HL-60/S4 treated with retinoic acid at 250 ng/mL for 4 days and 3 days (cell line): ENCODE results near the gene STARD10.

Experiments
- in situ Hi-C: fragments of 300-500 bp; cut with MboI; formaldehyde crosslinking; loops from 2 replicates; pipeline ENCODE4 v1.7.0; 2022; ENCODE audit warnings: low sequenced_read_pairs

The STARD10 gene

DNA sequence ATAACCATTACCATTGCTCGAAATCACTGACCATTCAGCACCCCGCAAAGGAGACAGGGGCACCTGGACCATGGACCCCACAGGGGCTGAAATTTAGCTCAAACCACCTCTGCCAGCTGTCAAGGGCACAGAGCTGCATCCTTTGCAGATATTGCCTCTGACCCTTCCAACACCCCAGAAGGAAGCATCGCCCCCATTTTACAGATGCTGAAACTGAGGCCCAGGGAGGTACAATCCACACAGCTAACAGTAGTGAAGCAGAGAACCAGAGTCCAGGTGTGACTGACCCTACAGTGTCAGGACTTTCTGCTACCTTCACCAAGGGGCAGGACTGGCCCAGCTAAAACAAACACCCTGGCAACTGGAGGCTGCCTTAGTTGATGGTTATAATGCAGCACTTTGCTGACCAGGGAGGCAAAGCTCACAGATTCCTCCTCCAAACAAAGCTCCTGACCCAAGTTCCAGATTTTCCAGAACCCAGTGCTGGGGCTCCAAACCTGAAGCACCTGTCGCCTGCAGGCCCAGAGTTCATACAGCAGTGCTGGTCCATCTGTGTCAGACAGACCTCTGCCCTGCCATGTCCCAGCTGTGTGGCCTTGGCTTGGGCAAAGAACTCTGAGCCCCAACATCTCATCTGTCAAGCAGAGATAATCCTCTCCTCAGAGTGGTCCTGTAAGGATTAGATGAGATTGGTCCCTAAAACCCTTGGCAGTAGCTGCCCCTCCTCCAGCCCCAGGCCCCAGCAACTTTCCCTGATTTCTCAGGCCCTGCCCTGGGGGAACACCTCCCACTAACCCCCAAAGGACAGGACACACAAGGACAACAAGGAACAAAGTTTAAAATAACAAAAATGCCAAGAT lies 26.4 kb downstream of the STARD10 start:
- in situ Hi-C loops = no loop called here

DNA sequence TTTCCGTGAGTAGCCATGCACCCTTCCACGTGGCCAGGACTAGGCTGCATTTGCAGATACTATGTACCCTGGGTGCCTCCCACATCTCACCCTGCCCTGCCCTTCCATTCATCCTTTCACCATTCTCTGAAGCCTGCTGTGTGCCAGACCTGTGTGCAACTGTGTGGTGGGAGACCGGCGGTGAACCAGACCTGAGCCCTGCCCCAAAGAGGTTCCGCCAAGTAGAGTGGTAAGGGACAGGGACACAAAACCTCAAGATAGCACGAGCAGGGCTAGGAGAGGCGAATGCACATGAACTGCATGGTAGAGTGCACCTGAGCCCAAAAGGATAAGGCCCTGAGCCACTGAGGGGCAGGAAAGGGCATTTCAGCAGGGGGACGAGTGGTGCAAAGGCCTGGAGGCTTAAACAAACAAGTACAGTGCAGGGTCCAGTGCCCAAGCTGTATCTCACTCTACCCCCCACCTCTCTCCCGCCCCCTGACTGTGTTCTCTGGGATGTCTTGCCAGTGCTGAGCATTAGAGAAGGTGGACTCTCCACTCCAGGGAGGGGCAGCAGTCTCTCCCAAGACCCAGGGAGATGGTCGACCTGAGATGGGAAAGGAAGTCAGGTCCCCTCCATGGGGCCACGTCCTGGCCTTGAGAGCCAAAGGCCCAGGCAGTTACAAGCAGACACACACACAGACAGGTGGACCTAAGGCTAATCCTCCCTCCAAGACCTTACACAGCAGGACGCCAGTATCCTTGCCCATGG lies 27.5 kb downstream of the STARD10 start:
- in situ Hi-C loops = no loop called here

DNA sequence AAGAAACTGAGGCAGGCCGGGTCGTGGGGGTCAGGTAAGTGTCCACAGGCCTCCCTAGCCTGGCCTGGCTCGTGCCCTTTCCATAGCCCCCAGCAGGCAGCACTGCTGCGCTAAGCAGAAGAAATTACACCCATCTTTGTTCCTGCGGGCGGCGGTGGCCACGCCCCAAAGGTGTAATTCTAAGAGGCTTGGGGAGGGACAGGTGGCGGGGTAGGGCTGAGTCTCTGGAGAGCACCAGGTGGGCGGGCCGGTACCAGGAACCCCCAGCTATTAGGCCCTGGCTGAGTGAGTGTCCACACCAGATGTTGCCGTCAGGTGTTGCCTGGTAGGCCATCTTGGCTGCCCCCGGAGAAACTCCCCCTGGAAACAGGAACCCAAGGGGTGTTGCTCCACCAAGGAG lies 29.3 kb downstream of the STARD10 start:
- in situ Hi-C loops = no loop called here

DNA sequence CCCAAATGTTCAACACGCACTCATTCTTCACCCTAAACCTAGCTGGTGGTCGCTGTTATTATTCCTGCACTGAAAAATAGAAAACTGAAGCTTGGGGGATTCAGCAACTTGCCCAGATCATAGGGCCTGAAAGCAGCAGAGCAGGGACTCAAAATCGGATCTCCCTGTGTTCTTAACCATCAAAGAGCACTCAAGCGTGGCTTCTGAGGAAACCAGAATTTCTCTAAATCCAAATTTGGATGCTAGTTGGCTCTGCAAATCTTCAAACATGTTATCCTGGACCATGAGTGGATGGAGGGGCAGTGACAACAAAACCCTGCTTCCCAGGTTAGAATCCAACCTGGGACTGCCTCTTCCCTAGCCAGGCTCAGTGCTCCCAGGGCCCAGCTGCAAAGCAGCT lies 30.0 kb downstream of the STARD10 start:
- in situ Hi-C loops = no loop called here

DNA sequence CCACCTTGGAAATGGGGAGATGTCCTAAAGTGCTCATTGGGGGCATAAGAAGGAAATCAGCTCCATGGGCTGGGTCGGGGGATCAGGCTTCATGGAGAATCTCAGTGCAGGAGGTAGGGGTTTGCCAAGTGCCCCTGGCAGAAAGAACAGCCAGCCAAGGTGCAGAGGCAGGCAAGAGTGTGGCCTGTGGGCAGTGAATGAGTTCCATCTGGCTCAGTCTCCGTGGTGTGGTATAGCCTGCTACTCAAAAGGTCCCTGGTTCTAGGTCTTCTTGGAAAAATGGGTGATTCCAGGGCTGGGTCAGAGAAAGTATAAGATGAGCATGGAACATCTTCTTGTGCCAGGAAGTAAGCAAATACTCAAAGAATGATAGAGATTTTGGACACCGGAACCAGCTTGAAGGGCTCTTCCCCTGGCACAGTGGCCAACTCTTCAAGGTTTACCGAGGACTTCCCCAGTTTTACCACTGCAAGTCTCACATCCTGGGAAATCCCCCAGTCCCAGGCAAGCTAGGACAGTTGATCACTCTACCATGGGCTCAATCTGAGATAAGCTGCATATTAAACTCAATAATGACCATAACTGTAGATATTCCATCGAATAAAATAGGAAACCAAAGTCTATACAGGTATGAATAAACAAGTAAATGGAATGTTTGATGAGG lies 31.1 kb downstream of the STARD10 start:
- in situ Hi-C loops = no loop called here

DNA sequence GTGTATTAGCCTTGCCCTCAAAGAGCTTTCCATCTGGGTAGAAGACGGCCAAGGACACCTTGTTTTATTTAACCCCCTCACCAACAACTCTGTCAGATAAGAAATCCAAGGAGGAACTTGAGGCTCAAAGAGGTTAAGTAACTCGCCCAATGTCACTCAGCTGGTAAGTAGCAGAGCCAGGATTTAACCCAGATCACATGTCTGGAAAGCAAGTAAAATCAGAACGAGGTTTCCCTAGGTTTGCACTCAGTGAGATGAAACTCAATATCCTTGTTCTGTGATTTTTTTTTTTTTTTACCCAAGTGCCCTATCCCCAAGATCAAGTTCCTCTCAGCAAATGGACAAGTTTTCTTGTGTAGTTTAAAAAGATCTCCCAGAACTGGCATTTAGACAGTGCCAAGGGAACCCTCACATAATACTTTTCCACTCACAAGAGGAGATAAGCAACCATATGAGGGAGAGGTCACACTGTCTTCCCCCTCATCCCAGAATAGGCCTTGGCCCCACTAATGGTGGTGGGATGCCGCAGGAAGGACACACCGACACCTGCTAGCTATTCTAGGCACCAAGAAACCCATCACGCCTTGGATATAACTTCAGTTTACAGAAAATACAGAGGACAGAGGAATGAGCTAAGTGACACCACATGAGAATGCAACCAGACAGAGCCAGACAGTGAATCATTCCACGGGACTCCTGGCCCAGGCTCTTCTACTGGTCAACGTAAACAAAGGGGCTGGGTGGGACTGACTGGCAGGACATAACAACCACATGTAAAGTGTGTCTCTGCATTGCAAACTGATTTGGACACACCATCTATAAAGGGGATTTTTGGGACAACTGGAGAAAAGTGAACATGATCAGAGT lies 33.1 kb downstream of the STARD10 start:
- in situ Hi-C loops = no loop called here

DNA sequence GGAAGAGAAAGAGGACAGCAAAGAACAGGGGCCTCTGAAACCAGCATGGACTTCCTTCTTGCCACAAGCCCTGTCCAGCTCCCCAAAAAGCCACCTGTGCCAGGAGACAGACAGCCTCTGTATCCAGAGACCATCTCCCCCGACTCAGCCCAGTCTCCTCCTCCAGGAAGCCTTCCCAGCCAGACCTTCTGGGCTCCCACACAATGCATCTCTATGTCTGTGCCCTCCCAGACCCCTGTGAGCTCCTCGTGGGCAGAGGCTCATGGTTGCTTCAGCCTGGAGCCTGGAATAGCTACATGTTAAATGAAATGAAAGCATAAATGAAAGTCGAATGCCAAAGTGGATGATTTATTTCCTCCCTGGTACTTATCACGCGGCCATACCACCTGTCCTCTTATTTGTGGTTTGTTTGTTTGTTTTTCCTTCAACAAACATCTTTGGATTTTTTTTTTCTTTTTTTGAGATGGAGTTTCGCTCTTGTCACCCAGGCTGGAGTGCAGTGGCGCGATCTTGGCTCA lies 34.3 kb downstream of the STARD10 start:
- in situ Hi-C loops = no loop called here

DNA sequence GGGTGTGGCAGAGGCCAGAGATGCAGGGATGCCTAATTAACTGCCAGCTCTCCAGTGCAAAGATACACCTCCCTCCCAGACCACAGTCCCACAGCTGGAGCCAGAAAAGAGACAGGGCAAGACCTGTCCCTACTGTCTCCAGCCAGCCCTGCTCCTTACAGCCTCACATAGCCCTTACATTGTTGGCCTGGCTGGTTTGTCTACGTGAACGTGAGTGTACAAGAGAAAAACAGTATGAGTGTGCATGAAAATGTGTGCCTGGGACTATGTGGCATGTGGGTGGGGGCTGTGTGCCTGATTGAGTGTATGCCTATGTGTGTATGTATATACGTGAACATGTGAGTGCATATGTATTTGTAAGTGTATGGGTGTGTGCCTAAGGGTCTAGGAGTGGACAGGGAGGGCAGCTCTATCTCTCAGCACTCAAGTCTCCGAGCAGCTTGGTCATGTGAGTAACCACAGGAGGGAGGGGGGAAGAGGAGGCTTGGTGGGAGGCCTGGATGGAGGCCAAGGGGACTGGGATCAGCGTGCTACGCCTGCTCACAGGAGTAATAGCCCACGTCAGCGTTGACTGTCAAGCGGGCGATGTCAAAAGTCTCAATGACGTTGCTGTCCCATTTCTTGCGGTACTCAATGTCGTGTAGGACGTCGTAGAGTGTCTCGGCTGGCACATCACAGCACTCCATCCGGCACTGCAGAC lies 35.0 kb downstream of the STARD10 start:
- in situ Hi-C loops = no loop called here

DNA sequence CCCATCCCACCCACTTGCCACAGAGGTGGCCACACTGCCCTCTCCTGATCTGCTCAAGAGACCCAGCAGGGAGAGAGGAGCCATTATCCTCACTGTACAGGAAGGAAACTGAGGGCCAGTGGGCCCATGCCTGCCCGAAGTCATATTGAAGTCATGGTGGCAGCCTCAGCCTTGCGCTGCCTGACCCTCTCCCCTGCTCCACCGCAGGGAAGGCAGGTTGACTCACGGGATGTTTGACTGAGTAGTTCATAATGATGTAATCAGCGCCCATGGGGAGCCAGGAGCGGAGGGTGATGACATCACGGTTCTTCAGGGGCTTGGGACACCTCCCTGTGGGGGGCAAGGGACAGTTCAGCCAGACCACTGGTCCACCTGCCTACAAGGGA lies 35.5 kb downstream of the STARD10 start:
- in situ Hi-C loops = no loop called here

DNA sequence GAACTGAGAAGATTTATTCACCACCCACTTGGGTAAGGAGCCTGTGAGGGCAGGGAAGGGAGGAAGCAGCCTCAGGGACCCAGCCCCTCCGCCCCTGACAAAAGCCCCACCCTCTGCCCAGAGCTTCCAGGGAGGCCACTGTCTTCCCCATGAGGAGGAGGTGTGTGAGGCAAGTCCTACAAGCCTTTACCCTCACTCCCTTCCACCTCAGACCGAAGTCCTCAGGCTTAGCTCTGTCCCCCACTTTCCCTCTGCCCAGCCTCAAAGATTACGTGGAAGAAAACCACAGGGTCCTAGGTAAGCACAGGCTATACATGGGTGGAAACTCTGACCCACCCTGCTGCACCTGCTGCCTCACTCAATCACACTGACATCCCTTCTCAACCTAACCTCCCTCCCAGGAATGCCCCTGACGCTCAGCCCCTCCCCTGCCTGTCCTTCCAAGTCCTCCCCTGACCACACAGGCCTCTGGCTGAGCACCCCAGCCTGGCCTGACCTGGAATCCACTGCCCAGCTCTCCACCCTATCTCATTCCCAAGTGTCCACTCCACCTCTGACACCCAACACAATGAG lies 38.0 kb downstream of the STARD10 start:
- in situ Hi-C loops = no loop called here

DNA sequence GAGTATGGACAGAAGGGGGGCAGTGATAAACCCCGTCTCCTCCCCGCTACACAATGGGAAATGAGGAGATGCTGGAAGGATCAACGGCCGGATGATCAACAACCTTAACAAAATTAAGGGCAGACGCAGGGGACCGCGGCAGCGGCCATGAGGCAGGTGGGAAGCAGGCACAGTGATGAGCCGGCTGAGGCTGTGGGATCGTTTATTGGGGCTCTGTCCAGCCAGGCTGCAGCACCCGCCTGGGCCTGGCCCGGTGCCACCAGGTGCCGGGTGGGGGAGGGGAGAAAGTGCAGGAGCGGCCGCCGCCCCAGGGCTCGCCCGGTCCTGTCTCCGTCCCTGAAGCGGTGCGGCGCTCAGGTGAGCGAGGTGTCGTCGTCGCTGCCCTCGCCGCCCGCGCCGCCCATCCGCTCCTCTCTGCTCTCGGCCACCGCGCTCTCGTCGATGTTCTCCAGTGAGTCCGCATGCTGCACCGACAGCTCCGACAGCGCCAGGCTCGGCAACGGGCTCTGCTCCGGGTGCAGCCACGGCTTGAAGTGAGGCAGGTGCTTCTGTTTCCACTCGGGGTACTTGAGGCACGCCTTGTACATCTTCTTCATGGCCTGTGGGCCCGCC lies 39.2 kb downstream of the STARD10 start:
- in situ Hi-C loops = no loop called here

DNA sequence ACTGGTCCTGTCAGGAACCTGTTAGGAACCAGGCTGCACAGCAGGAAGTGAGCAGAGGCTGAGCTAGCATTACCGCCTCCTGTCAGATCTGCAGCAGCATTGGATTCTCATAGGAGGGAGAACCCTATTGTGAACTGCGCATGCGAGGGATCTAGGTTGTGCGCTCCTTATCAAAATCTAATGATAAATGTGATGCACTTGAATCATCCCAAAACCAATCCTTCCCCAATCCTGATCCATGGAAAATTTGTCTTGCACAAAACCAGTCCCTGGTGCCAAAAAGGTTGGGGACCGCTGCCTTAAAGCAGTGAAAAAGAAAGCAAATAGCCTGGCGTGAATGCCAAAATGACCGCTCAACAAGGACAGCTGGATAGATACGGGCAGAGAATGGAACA lies 39.7 kb downstream of the STARD10 start:
- in situ Hi-C loops = no loop called here

DNA sequence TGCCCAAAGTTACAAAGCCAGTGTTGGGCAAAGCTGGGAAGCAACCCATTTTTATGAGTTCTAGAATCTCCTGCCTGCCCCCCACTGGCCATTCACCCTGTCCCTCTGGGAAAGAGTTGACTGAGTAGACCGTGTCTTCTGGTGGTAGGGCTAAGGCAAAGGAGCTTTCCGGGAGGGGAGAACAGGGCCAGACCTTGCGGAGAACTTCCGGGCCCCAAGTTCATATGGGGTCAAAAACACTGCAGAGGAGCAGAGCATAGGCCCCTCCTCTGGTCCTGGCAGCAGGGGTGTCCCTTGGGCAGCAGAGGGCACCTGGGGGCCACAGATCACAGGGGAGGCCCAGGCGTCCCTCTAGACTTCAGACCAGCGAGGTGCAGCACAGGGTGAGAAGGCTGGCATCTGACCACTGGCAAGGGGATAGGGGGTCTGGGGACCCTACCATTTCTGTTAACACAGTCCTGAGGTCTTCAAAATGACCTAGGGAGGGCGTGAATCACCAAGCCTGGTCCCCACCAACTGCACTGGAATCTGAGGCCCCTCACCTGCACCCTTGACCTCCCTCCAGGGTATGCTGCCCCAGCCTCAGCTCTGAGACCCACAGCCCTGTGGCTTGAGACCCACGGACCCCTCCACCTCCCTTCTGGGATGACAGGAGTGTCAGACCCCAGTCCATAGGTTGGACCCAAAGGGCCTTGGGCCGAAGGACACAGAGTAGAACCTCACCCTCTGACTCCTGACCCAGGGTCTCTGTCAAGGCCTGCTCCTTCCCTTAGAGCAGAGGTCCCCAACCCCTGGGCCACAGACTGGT lies 40.3 kb downstream of the STARD10 start:
- in situ Hi-C loops = no loop called here

DNA sequence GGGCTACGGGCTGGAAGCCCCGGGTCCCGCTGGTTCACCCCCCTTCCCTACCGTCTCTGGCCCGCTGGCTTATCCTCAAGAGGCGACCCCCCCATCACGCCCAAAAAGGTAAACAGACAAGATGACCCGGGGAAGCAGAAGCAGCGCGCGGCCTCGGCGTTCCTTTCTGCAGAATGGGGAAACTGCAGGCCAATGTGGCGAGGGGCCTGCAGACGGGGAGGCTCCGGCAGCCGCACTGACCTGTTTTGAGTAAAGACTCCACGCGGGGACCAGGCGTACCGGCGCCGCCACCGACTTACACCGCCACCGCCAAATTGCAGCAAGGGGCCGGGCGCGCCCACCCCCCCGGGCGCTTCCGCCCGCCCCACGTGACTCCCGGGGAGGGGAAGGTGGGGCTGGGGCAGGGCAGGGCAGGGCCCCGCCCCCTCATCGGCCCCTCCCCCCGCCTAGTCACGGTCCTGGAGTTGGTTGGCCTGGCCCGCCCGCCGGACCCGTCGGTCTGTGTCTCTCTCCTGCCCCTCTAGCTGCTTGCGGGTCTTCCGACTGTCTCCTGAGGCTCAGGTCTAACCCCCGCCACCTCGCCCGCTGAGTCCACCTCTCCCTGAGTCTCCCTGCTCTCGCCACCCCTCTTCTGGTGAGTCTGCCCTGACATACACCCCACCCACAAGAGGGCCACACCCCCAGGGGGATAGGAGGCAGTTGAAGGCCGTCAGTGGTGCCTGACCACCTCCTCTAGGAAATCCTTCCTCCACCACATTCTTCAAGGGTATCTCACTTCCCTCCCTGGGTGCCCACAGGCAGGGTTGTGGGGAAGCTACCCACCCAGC lies 41.5 kb downstream of the STARD10 start, which contains the start of gene ARAP1:
TSS of gene ARAP1 (minus strand) at position 321 of the 827 bp plus-strand sequence. CDS start 25,280 bp downstream, outside the sequence.
- in situ Hi-C loops = no loop called here

DNA sequence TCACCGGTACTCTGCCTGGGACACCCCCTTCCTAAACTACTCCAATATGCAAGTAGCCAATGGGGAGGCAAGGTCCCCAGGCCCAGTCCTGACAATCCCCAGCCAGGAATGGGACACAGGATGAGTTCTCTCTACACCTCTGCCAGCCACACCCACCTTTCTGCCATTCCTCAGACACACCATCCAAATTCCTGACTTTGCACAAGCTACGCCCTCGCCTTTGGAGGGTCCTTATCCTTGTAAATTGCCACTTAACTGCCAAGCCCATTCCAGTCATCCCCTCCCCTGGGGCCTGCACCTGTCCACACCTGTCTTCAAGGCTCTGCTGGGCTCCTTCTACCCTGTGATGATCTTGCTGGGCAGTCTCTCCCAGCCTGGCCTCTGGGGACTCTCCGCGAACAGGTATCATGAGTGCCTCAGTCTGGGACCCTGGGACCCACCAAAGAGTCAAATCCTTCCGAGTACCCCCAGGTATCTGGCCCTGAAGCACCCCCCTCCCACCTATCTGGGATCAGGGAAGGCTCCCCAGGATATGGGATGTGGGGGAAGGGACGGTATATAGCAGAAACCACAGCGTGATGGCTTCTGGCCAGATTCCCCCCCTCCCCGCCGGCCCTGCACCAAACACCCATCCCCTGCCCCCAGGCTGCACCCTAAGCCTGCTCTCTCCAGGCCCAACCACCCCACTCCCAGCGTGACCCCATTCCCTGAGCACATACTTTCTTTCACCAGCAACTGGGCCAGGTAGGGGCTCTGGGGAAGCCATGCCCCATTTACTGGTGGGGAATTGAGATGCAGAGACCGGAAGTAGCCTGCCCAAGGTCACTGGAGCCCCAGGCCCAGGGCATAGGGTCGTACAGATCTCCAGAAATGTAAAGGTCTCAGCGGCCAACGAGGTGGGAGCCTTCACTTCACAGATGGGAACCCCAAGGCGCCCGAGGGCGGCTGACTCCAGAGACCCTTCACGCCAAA lies 42.4 kb downstream of the STARD10 start:
- in situ Hi-C loops = no loop called here

DNA sequence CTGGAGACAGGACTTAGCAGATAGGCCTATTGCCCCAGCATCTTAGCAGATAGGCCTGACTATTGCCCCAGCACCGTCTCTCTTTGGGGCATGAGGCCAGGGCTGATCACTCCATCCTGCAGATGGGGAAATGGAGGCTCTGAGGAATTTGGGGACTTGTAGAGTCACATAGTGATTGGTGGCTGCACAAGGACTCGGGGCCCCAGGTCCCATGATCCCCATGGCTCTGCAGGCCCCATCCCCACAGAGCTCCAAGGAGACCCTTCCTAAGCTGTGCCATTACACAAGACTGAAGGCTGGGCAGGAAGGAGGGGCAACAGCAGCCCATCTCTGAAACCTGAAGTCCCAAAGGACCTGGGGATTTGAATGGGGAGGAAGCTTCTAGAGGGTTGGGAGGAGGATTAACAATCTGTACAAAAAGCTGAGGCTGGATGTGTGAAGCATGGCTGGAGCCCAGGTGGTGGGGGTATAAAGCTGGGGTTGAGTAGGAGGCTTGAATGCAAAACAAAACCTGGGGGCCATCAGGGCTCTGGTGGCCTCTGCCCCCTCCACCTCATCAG lies 43.2 kb downstream of the STARD10 start:
- in situ Hi-C loops = no loop called here
